Measurements from ENCODE around the gene SNRK. TPM values are rescaled to one million over a fixed set of nuclear protein-coding genes. Genes with fewer than 3 reads are reported as not detected.
A peak's percentile ranks its signal among the peaks of the same experiment; 100 is the strongest.

Gene SNRK
- total and polyA plus RNA-seq, 10 donors: 12.0 to 121 (median 99.2) TPM

GRCh38 chr3:43389388-43390254 is 103.3 kb downstream of the SNRK start:
- intact Hi-C loops (cut with DNase I; ENCODE audit: low total_unique reads): loop anchor here (10.0 kb wide), 2 partner anchors 95 to 115 kb away; no protein-coding TSS in a partner anchor

GRCh38 chr3:43390255-43390588 is 103.9 kb downstream of the SNRK start:
- Histone ChIP-seq H3K9me3 (peaks cover 0 to 4% (median under 1%) of the 10 kb centered on the region in 8 donors), H3K27ac (peak overlapping the region; percentile 43 to 95 (median 89)), H3K27me3 (replicated peaks in 1 of 7) (no peaks in the 10 kb centered on the region), H3K4me1 (peaks cover 10 to 68% (median 42%) of the 10 kb centered on the region in 6 donors), H3K4me3 (peak overlapping the region in 1 of 8 donors; percentile 60), H3K36me3 (no peaks in the 10 kb centered on the region)
- 88 to 100% (median 89%) methylated on average over 1 of the region's 1 CpG for WGBS, 5 donors
- TF ChIP-seq POLR2A (IDR thresholded peaks at IDR 0.05) (no peak), POLR2AphosphoS5 (IDR thresholded peaks at IDR 0.05) (no peak)
- TF ChIP-seq, protein P1, sequence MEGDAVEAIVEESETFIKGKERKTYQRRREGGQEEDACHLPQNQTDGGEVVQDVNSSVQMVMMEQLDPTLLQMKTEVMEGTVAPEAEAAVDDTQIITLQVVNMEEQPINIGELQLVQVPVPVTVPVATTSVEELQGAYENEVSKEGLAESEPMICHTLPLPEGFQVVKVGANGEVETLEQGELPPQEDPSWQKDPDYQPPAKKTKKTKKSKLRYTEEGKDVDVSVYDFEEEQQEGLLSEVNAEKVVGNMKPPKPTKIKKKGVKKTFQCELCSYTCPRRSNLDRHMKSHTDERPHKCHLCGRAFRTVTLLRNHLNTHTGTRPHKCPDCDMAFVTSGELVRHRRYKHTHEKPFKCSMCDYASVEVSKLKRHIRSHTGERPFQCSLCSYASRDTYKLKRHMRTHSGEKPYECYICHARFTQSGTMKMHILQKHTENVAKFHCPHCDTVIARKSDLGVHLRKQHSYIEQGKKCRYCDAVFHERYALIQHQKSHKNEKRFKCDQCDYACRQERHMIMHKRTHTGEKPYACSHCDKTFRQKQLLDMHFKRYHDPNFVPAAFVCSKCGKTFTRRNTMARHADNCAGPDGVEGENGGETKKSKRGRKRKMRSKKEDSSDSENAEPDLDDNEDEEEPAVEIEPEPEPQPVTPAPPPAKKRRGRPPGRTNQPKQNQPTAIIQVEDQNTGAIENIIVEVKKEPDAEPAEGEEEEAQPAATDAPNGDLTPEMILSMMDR (IDR thresholded peaks at IDR 0.05 in 8 of 11, conservative IDR thresholded peaks at IDR 0.05 in 3 of 11): no peak
- intact Hi-C loops (cut with DNase I; ENCODE audit: low total_unique reads): loop anchor here (10.0 kb wide), 1 partner anchor 115 kb away; no protein-coding TSS in a partner anchor
- no peak for DNase-seq

More at GRCh38 chr3:43389388-43390254, 103.3 kb downstream of the SNRK start:
- Histone ChIP-seq H3K27ac (peak overlapping the region; percentile 69 to 95 (median 89)), H3K4me3 (peak overlapping the region in 1 of 8 donors; percentile 60), H3K9me3 (peaks cover 0 to 10% (median 5%) of the 10 kb centered on the region in 8 donors), H3K36me3 (no peaks in the 10 kb centered on the region), H3K4me1 (peaks cover 10 to 62% (median 41%) of the 10 kb centered on the region in 6 donors), H3K27me3 (replicated peaks in 1 of 7) (no peaks in the 10 kb centered on the region)
- TF ChIP-seq POLR2AphosphoS5 (IDR thresholded peaks at IDR 0.05) (peak in 1 of 3 donors; percentile 95), POLR2A (IDR thresholded peaks at IDR 0.05) (no peak)
- WGBS, 5 donors: 22 to 29% (median 25%) methylated on average over 10 of the region's 10 CpGs
- peak; percentile 89 for DNase-seq

DNA sequence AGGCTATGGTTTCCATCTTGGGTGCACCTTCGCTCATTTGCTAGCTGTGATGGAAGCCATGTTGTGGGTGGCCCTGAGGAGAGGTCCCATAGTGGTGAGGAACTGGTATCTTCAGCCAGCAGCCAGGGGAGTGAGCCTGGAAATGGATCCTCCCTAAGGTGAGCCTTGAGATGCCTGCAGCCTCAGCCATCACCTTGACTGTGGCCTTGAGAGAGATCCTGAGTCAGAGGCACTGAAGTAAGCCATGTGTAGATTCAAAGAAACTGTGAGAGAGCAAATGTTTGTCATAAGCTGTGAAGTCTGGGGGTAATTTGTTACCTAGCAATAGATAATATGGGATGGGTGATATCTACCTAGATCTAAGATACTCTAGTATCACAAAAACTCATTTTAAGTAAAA is 105.3 kb downstream of the SNRK start:
- WGBS, 5 donors: 43 to 97% (median 89%) methylated on average over 1 of the region's 1 CpG
- intact Hi-C loops (cut with DNase I; ENCODE audit: low total_unique reads): loop anchor here (10.0 kb wide), 1 partner anchor 113 kb away; no protein-coding TSS in a partner anchor
- Histone ChIP-seq H3K27ac (peak overlapping the region in 5 of 8 donors; percentile 17 to 95 (median 93)), H3K4me1 (peaks cover 10 to 69% (median 45%) of the 10 kb centered on the region in 6 donors), H3K36me3 (no peaks in the 10 kb centered on the region), H3K4me3 (no peak overlapping the region), H3K27me3 (replicated peaks in 1 of 7) (no peaks in the 10 kb centered on the region), H3K9me3 (no peaks in the 10 kb centered on the region)
- DNase-seq: no peak
- TF ChIP-seq, protein P1 (IDR thresholded peaks at IDR 0.05 in 8 of 11, conservative IDR thresholded peaks at IDR 0.05 in 3 of 11): no peak
- TF ChIP-seq POLR2A (IDR thresholded peaks at IDR 0.05) (no peak), POLR2AphosphoS5 (IDR thresholded peaks at IDR 0.05) (no peak)

- peak overlapping the region in 7 of 8 donors; percentile 61 to 93 (median 73) for H3K27ac ChIP-seq
- TF ChIP-seq, protein P1 (IDR thresholded peaks at IDR 0.05 in 8 of 11, conservative IDR thresholded peaks at IDR 0.05 in 3 of 11): no peak
- peak in 2 of 3 donors; percentile 57 to 85 for TF ChIP-seq POLR2AphosphoS5 (IDR thresholded peaks at IDR 0.05)
- H3K4me1 ChIP-seq: peaks cover 4 to 51% (median 31%) of the 10 kb centered on the region in 6 donors
Measured at GRCh38 chr3:43394041-43394554, 107.8 kb downstream of the SNRK start.

More at GRCh38 chr3:43394041-43394554, 107.8 kb downstream of the SNRK start:
- peak; percentile 85 for DNase-seq
- Histone ChIP-seq H3K9me3 (no peaks in the 10 kb centered on the region), H3K4me3 (no peak overlapping the region), H3K36me3 (no peaks in the 10 kb centered on the region), H3K27me3 (replicated peaks in 1 of 7) (no peaks in the 10 kb centered on the region)
- intact Hi-C loops (cut with DNase I; ENCODE audit: low total_unique reads): loop anchor here (10.0 kb wide), 1 partner anchor 111 kb away; no protein-coding TSS in a partner anchor
- WGBS, 5 donors: 4 to 20% (median 7%) methylated on average over 2 of the region's 2 CpGs
